Thymus (tissue), 11 donors: Measurements from ENCODE around the gene PCK1. TPM values are rescaled to one million over a fixed set of nuclear protein-coding genes. Genes with fewer than 3 reads are reported as not detected.

Source experiments
- DNase-seq, 9 donors: peaks; one replicate each; pipeline ENCODE4 v3.0.0-alpha.2; 2013; ENCODE audit warnings: low spot score in 9 of 9, low read depth in 6 of 9, missing footprints in 1 of 9
- H3K27ac ChIP-seq, 2 donors: one replicate each; pipeline ENCODE4 v1.5.1; 2013; ENCODE audit warnings: control low read depth in 1 of 2, low read depth in 1 of 2, low read length in 1 of 2, mild to moderate bottlenecking in 1 of 2, moderate library complexity in 1 of 2
- H3K27me3 ChIP-seq, 2 donors: one replicate each; pipeline ENCODE4 v1.5.1; 2013; ENCODE audit warnings: low read length in 1 of 2; ENCODE audit not compliant: control insufficient read depth in 2 of 2, insufficient read depth in 1 of 2
- H3K36me3 ChIP-seq, 2 donors: one replicate each; pipeline ENCODE4 v1.5.1; 2013; ENCODE audit warnings: low read length in 1 of 2, mild to moderate bottlenecking in 1 of 2, moderate library complexity in 1 of 2; ENCODE audit not compliant: control insufficient read depth in 2 of 2, insufficient read depth in 2 of 2
- H3K4me1 ChIP-seq, 2 donors: one replicate each; pipeline ENCODE4 v1.5.1; 2013; ENCODE audit warnings: low read length in 2 of 2; ENCODE audit not compliant: control insufficient read depth in 2 of 2, insufficient read depth in 2 of 2
- H3K4me3 ChIP-seq, 2 donors: one replicate each; pipeline ENCODE4 v1.5.1; 2013; ENCODE audit warnings: low read length in 2 of 2, control low read depth in 1 of 2, mild to moderate bottlenecking in 1 of 2
- H3K9me3 ChIP-seq, 2 donors: one replicate each; pipeline ENCODE4 v1.5.1; 2013; ENCODE audit warnings: low read length in 1 of 2, mild to moderate bottlenecking in 1 of 2; ENCODE audit not compliant: control insufficient read depth in 2 of 2, insufficient read depth in 1 of 2
- WGBS: extraction: QIAGEN DNeasy Blood & Tissue Kit; methylation state at CpG from one replicate; pipeline ENCODE4 v1.1.7; 2013; 5-methylcytosine and 5-hydroxymethylcytosine counted together
- polyA plus RNA-seq: library from polyadenylated mRNA; stranded (reverse); fragments of 200-250 nt; gene quantifications from one replicate; pipeline ENCODE4 v1.2.3, GENCODE V29; 2013
- total RNA-seq: library from RNA; stranded (reverse); fragments of 120-200 nt; gene quantifications from one replicate; pipeline ENCODE4 v1.2.4, GENCODE V29; 2013
- donor health status: healthy.

Gene PCK1
- total and polyA plus RNA-seq, 2 donors = 0.19 to 0.30 TPM

DNA sequence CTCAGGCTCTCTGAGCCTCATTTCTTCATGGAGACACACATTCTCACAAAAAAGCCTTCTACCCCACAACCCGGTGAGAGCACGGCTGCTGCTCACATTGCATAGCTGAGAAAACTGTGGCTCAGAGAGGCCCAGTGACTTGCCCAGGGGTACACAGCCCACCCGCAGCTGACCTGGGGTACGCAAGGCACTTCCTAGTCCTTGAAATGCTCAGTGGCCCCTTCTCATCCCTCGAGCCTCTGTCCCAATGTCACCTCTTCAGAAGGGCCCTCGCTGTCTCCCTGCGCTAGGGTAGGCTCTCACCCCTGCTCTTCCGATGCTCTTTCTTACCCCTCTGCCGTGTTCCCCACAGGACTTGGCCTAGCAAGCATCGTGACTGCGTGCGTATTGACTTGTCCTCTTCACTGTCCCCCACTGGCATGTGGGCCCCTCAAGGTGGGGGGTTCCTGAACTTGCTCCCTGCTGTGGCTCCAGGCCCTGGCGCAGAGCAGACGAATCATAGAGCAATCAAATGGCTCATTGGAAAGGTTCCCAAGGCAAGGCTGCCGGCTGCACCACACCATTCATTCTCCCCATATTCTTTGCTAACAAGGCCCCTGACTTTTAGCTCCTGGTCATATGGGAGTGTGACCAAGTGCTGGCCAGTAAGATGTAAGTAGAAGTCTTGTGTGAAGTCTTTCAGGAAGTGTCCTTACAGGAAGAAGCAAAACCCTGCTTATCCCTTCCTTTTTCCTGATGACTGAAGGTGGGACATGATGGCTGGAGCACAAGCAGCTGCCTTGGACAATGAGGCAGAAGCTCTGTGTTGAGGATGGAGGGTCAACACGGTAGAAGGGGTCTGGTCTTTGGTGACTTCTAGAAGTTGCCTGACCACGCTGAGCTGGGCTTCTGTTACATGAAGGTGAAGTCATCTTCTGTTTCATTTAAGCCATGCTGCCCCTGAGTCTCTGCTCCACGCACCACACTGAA, 22.7 kb downstream of the PCK1 start:
- H3K4me1 ChIP-seq = no peaks in the 10 kb centered on the region
- H3K9me3 ChIP-seq = peaks cover 0 to 5% of the 10 kb centered on the region in 2 donors
- no peak for DNase-seq
- H3K36me3 ChIP-seq = no peaks in the 10 kb centered on the region
- H3K27ac ChIP-seq = no peak overlapping the region
- WGBS = 87% methylated on average over 18 of the region's 18 CpGs
- H3K27me3 ChIP-seq = peaks cover 7 to 39% of the 10 kb centered on the region in 2 donors
- no peak overlapping the region for H3K4me3 ChIP-seq

DNA sequence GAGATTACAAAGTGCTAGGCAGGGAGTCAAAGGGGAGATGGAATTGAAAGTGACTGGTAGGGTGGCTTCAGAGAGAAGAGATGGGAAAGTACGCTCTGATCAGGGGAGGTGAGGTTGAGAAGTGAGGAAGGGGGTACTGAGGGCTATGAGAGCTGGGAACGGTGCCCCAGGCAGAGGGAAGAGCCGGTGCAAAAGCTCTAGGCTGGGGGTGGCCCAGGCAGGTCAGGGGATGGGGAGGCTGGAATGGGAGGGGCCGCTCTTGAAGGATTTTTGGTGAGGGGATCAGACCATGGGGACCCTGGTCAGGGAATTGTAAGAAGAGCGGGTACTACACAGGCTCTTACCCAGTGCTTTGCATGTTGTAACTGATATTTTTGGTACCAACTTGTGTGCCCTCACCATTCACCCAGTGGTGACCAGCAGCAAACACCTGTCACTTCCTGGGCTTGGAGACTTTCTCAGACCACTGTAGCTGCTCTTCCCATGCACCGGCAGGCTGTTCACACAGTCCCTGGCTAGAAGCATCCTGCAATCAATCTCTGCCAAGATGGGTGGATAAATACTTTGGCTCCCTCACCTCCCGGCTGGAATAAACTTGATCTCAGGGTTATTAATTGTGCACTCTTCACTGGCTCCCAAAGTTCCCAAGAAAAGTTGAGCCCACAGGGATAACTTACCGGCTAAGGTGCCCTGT, 24.0 kb downstream of the PCK1 start:
- Histone ChIP-seq H3K27me3 (peaks cover 6 to 26% of the 10 kb centered on the region in 2 donors), H3K36me3 (no peaks in the 10 kb centered on the region), H3K9me3 (peaks cover 0 to 5% of the 10 kb centered on the region in 2 donors), H3K27ac (no peak overlapping the region), H3K4me3 (no peak overlapping the region), H3K4me1 (no peaks in the 10 kb centered on the region)
- WGBS = 89% methylated on average over 8 of the region's 8 CpGs
- DNase-seq = no peak

DNA sequence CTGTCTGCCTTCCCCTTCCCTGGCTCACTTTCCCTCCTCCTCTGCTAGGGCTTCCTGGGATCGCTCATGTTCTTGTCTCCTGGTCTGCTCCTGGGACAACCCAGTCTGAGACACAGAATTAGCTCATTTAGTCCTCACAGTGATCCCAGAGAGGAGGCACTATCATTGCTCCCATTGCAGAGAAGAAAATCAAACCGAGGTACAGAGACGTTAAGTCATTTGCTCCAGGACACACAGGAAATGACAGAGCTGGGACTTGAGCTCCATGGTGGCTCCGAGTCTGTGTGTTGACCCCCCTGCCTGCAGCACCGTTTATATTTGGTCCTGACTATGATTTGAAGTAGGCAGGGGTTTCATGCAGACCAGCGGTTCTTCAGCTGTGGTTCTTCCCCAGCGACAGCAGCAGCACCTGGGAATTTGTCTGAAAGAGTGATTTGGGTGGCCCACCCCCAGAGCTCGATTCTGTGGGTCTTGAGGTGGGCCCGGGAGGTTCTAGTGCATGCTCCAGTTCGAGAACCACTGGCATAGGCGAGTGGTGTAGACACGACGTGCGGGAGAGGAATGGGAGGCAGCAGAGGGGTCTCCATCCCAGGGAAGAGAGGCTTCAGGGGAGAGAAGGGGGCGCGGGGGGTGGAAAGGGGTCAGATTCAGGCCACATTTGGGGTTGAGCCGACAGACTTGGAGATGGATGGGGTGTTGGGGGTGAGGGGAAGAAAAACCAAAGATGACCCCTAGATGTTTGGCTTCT, 24.7 kb downstream of the PCK1 start:
- Histone ChIP-seq H3K9me3 (peaks cover 0 to 5% of the 10 kb centered on the region in 2 donors), H3K27ac (no peak overlapping the region), H3K4me3 (no peak overlapping the region), H3K4me1 (no peaks in the 10 kb centered on the region), H3K27me3 (peaks cover 0 to 19% of the 10 kb centered on the region in 2 donors), H3K36me3 (no peaks in the 10 kb centered on the region)
- WGBS = 85% methylated on average over 17 of the region's 17 CpGs
- DNase-seq = no peak

DNA sequence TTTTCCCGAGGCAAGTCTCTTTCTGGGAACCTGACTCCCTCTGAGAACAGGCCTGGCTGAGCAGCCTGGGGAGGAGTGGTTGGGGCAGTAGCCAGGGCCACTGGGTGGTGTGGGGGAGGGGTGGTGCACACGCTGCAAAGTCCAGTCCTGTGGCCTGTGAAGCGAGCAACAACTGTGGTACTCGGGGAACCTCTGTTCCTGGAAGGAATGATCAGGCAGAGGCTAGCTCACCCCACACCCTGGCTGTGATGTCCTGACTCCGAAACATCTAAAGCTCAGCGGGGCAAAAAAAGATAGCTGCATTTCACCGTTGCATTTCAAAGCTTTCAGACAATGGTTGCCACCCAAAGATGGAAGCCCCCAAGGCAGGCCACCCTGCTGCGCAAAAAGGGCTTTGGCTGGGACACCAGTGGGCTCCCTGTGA, 25.5 kb downstream of the PCK1 start:
- peaks cover 0 to 11% of the 10 kb centered on the region in 2 donors for H3K27me3 ChIP-seq
- H3K9me3 ChIP-seq = peaks cover 0 to 5% of the 10 kb centered on the region in 2 donors
- H3K27ac ChIP-seq = no peak overlapping the region
- DNase-seq = no peak
- no peaks in the 10 kb centered on the region for H3K4me1 ChIP-seq
- H3K36me3 ChIP-seq = no peaks in the 10 kb centered on the region
- WGBS = 68% methylated on average over 8 of the region's 8 CpGs
- H3K4me3 ChIP-seq = no peak overlapping the region

DNA sequence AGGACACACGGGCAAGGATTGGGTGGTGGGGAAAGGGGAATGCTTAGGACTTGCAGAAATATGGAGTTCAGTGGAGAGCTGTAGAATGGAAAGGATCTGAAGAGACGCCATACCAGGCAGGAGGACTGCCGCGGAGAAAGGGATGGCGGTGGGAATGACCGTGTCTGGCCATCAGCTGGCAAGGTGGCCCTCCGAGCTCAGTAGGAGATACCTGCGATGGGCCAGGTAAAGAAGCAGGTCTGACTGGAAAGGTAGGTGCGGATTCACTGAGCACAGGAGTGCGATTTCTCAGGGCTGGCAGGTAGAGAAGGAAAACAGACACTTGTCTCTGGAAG, 26.0 kb downstream of the PCK1 start:
- Histone ChIP-seq H3K9me3 (peaks cover 0 to 5% of the 10 kb centered on the region in 2 donors), H3K36me3 (no peaks in the 10 kb centered on the region), H3K4me3 (no peak overlapping the region), H3K27me3 (peaks cover 0 to 6% of the 10 kb centered on the region in 2 donors), H3K27ac (no peak overlapping the region), H3K4me1 (no peaks in the 10 kb centered on the region)
- no peak for DNase-seq
- WGBS = 86% methylated on average over 10 of the region's 10 CpGs

DNA sequence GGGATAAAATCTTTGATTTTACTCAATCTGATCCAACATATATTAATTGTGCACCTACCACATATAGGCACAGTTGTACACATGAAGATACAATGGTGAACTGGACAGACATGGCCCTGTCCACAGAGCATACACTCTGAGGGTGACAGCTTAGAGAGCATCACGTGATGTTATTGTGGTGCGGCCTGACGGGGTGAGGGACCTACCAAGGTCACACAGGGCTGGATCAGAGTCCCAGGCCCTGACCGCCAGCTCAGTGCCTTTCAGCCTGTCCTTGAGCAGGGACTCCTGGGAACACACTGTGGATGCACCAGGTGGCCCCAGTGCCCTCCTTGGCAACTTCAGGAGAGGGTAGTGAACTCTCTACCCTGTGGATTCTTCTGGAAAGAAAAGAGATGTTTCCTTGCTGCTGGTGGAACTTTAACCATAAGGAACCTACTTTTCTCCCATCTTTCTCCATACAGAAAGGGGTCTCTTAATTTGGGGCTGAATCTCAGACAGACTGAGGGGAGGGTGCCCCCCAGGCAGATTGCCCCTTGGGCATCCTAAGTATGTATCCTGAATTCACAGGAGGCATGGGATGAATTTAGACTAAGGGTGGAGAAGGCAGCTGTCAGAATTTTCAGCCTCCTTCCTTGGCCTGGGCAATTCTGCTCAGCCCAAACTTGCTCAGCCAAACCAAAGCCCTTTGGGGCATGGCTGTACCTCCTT, 26.5 kb downstream of the PCK1 start:
- peaks cover 0 to 5% of the 10 kb centered on the region in 2 donors for H3K9me3 ChIP-seq
- peaks cover 0 to 4% of the 10 kb centered on the region in 2 donors for H3K27me3 ChIP-seq
- H3K4me1 ChIP-seq = no peaks in the 10 kb centered on the region
- DNase-seq = no peak
- no peak overlapping the region for H3K27ac ChIP-seq
- H3K4me3 ChIP-seq = no peak overlapping the region
- H3K36me3 ChIP-seq = no peaks in the 10 kb centered on the region
- WGBS = 95% methylated on average over 4 of the region's 4 CpGs

DNA sequence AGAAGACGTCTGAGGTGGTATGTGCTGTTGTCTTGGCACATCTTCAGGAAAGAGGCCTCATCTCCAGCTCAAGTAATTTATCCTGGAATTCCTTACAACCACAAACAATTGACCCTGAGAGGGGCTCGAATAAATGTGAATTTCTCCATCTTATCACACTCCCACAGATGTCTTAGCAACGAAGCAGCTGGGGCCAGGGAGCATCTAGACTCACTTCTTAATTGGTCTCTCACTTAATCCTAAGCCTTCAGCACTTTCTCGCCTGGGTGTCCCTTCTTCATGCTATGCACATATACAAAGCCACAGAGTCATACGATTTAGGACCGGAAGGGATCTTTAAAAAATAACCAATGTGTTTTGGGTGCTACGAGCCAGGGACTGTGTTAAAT, 27.1 kb downstream of the PCK1 start:
- Histone ChIP-seq H3K4me1 (no peaks in the 10 kb centered on the region), H3K9me3 (peaks cover 0 to 5% of the 10 kb centered on the region in 2 donors), H3K36me3 (no peaks in the 10 kb centered on the region), H3K27ac (no peak overlapping the region), H3K27me3 (peaks cover 0 to 4% of the 10 kb centered on the region in 2 donors), H3K4me3 (no peak overlapping the region)
- DNase-seq = no peak
- 87% methylated on average over 7 of the region's 7 CpGs for whole genome bisulfite sequencing

DNA sequence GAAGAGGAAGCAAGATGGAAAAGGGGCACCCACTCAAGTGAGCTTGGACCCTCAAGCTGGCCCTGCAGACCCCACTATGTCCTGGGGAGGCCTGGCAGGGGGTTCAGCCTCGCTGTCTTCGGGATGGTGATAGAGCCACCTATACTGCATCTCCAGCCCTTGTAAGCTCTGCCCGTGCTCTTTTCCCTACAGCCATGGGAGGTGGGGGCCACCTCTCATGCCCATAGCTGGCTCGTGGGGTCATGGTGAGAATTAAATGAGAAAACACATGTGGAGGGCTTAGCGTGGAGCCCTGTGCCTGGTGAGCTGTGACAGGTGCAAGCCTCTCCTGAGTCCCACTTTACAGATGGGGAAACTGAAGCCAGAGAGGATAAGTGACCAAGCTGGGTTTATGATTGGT, 27.7 kb downstream of the PCK1 start:
- Histone ChIP-seq H3K4me1 (no peaks in the 10 kb centered on the region), H3K27me3 (peaks cover 0 to 4% of the 10 kb centered on the region in 2 donors), H3K36me3 (no peaks in the 10 kb centered on the region), H3K4me3 (no peak overlapping the region), H3K27ac (no peak overlapping the region), H3K9me3 (peaks cover 0 to 5% of the 10 kb centered on the region in 2 donors)
- no peak for DNase-seq
- 93% methylated on average over 5 of the region's 5 CpGs for WGBS
